Activated T-helper 1 cell treated with anti-CD3 and anti-CD28 coated beads, Interleukin-12 subunit alpha, Interleukin-12 subunit beta, Interleukin-2, Interleukin-4 antibody, amounts not matched to agents 30 ng/mL and 10 ng/mL and 1 ng/mL, durations not matched to agents 14 hours and 24 hours and 36 hours (primary cell): ENCODE measurements around the gene REEP3. TPM values are rescaled to one million over a fixed set of nuclear protein-coding genes. Genes with fewer than 3 reads are reported as not detected.
"Not testable (repeated sequence)": the region's sequence is repeated elsewhere in the genome, so short reads cannot be mapped to it uniquely, and the experiment has no call there.

ENCODE experiments used
- DNase-seq: peaks from one replicate; pipeline ENCODE4 v3.0.0; 2021; ENCODE audit warnings: low spot score
- H3K27ac Mint-ChIP-seq: one replicate; pipeline ENCODE4 v1.8.0; 2021; ENCODE audit warnings: mild to moderate bottlenecking, mixed read lengths
- H3K27me3 Mint-ChIP-seq: one replicate; pipeline ENCODE4 v1.8.0; 2022; ENCODE audit warnings: mild to moderate bottlenecking, moderate library complexity, mixed read lengths; ENCODE audit not compliant: insufficient read depth
- H3K36me3 Mint-ChIP-seq: one replicate; pipeline ENCODE4 v1.8.0; 2021; ENCODE audit warnings: low read depth, mixed read lengths
- H3K4me1 Mint-ChIP-seq: one replicate; pipeline ENCODE4 v1.8.0; 2021; ENCODE audit warnings: low read depth, mixed read lengths
- H3K4me3 Mint-ChIP-seq: one replicate; pipeline ENCODE4 v1.8.0; 2021; ENCODE audit warnings: mild to moderate bottlenecking, moderate library complexity, mixed read lengths
- H3K9me3 Mint-ChIP-seq: one replicate; pipeline ENCODE4 v1.8.0; 2021; ENCODE audit warnings: mixed read lengths
- intact Hi-C: fragments of 100-400 bp; cut with micrococcal nuclease; formaldehyde crosslinking; loops from one replicate; pipeline ENCODE4 v1.15.1; 2024
- total RNA-seq: library from RNA; stranded (reverse); gene quantifications from 2 replicates; pipeline ENCODE4 v1.2.3, GENCODE V29; 2022

REEP3 gene
- total RNA-seq, 1 donor from 2014 or later = 28.2 TPM

- H3K36me3 Mint-ChIP-seq = peaks cover 6% of the 10 kb centered on the region
- no peaks in the 10 kb centered on the region for H3K9me3 Mint-ChIP-seq
- intact Hi-C loops = no loop called here
- H3K4me1 Mint-ChIP-seq = peaks cover 5% of the 10 kb centered on the region
- no peaks in the 10 kb centered on the region for H3K27me3 Mint-ChIP-seq
- no peak overlapping the region for H3K4me3 Mint-ChIP-seq
- H3K27ac Mint-ChIP-seq = no peak overlapping the region
- no peak for DNase-seq
Observed at GRCh38 chr10:63496561-63496960, 24.6 kb upstream of the REEP3 start.

GRCh38 chr10:63497321-63497720 is 23.9 kb upstream of the REEP3 start:
- no peaks in the 10 kb centered on the region for H3K4me1 Mint-ChIP-seq
- H3K36me3 Mint-ChIP-seq = peaks cover 6% of the 10 kb centered on the region
- no peak overlapping the region for H3K4me3 Mint-ChIP-seq
- intact Hi-C loops = no loop called here
- H3K9me3 Mint-ChIP-seq = no peaks in the 10 kb centered on the region
- H3K27ac Mint-ChIP-seq = no peak overlapping the region
- no peak for DNase-seq
- H3K27me3 Mint-ChIP-seq = no peaks in the 10 kb centered on the region

GRCh38 chr10:63498665-63499064 is 22.5 kb upstream of the REEP3 start:
- Mint-ChIP-seq H3K9me3 (no peaks in the 10 kb centered on the region), H3K27me3 (no peaks in the 10 kb centered on the region), H3K4me1 (peaks cover 5% of the 10 kb centered on the region), H3K27ac (no peak overlapping the region), H3K36me3 (peaks cover 6% of the 10 kb centered on the region), H3K4me3 (no peak overlapping the region)
- DNase-seq = no peak
- intact Hi-C loops = no loop called here

GRCh38 chr10:63500551-63500950 is 20.6 kb upstream of the REEP3 start:
- H3K9me3 Mint-ChIP-seq, DNase-seq, H3K27ac Mint-ChIP-seq, H3K4me3 Mint-ChIP-seq, intact Hi-C loops, H3K36me3 Mint-ChIP-seq, H3K27me3 Mint-ChIP-seq: not testable (repeated sequence)
- peaks cover 13% of the 10 kb centered on the region for H3K4me1 Mint-ChIP-seq

- no peaks in the 10 kb centered on the region for H3K9me3 Mint-ChIP-seq
- no peak overlapping the region for H3K4me3 Mint-ChIP-seq
- H3K36me3 Mint-ChIP-seq = no peaks in the 10 kb centered on the region
- DNase-seq = no peak
- intact Hi-C loops = no loop called here
- peaks cover 13% of the 10 kb centered on the region for H3K4me1 Mint-ChIP-seq
- H3K27me3 Mint-ChIP-seq = no peaks in the 10 kb centered on the region
- no peak overlapping the region for H3K27ac Mint-ChIP-seq
Observed at GRCh38 chr10:63501954-63502353, 19.2 kb upstream of the REEP3 start.

GRCh38 chr10:63502832-63503231 is 18.4 kb upstream of the REEP3 start:
- DNase-seq = no peak
- intact Hi-C loops = no loop called here
- H3K27me3 Mint-ChIP-seq = no peaks in the 10 kb centered on the region
- no peaks in the 10 kb centered on the region for H3K9me3 Mint-ChIP-seq
- no peak overlapping the region for H3K27ac Mint-ChIP-seq
- no peaks in the 10 kb centered on the region for H3K36me3 Mint-ChIP-seq
- H3K4me1 Mint-ChIP-seq = peaks cover 13% of the 10 kb centered on the region
- H3K4me3 Mint-ChIP-seq = no peak overlapping the region

GRCh38 chr10:63503395-63503794 is 17.8 kb upstream of the REEP3 start:
- DNase-seq = no peak
- no peaks in the 10 kb centered on the region for H3K9me3 Mint-ChIP-seq
- no peak overlapping the region for H3K4me3 Mint-ChIP-seq
- H3K27me3 Mint-ChIP-seq = no peaks in the 10 kb centered on the region
- peaks cover 3% of the 10 kb centered on the region for H3K36me3 Mint-ChIP-seq
- no peak overlapping the region for H3K27ac Mint-ChIP-seq
- peaks cover 13% of the 10 kb centered on the region for H3K4me1 Mint-ChIP-seq
- intact Hi-C loops = no loop called here

GRCh38 chr10:63504145-63504881 is 16.9 kb upstream of the REEP3 start:
- Mint-ChIP-seq H3K4me1 (peaks cover 21% of the 10 kb centered on the region), H3K27ac (no peak overlapping the region), H3K9me3 (no peaks in the 10 kb centered on the region), H3K36me3 (peaks cover 3% of the 10 kb centered on the region), H3K4me3 (no peak overlapping the region), H3K27me3 (no peaks in the 10 kb centered on the region)
- no peak for DNase-seq
- intact Hi-C loops = no loop called here

GRCh38 chr10:63505562-63505961 is 15.6 kb upstream of the REEP3 start:
- intact Hi-C loops = no loop called here
- Mint-ChIP-seq H3K9me3 (no peaks in the 10 kb centered on the region), H3K27ac (no peak overlapping the region), H3K36me3 (peaks cover 3% of the 10 kb centered on the region), H3K4me3 (no peak overlapping the region), H3K27me3 (no peaks in the 10 kb centered on the region), H3K4me1 (peaks cover 23% of the 10 kb centered on the region)
- DNase-seq = no peak

- no peaks in the 10 kb centered on the region for H3K9me3 Mint-ChIP-seq
Observed at GRCh38 chr10:63506554-63506953, 14.6 kb upstream of the REEP3 start.

GRCh38 chr10:63515002-63515763 is 6.0 kb upstream of the REEP3 start:
- peaks cover 61% of the 10 kb centered on the region for H3K4me1 Mint-ChIP-seq
- peak overlapping the region; percentile 80 for H3K27ac Mint-ChIP-seq
- intact Hi-C loops = loop anchor here (5.0 kb wide), 1 partner anchor 97 kb away; no protein-coding TSS in a partner anchor
- no peak for DNase-seq
- H3K4me3 Mint-ChIP-seq = peak overlapping the region; percentile 24
- peaks cover 19% of the 10 kb centered on the region for H3K36me3 Mint-ChIP-seq
- H3K27me3 Mint-ChIP-seq = no peaks in the 10 kb centered on the region
- H3K9me3 Mint-ChIP-seq = no peaks in the 10 kb centered on the region

More at GRCh38 chr10:63506554-63506953, 14.6 kb upstream of the REEP3 start:
- intact Hi-C loops = no loop called here
- H3K27me3 Mint-ChIP-seq = no peaks in the 10 kb centered on the region
- peaks cover 7% of the 10 kb centered on the region for H3K36me3 Mint-ChIP-seq
- no peak overlapping the region for H3K4me3 Mint-ChIP-seq
- peaks cover 23% of the 10 kb centered on the region for H3K4me1 Mint-ChIP-seq
- DNase-seq = no peak
- H3K27ac Mint-ChIP-seq = no peak overlapping the region

GRCh38 chr10:63516207-63516606 is 5.0 kb upstream of the REEP3 start:
- Mint-ChIP-seq H3K27me3 (no peaks in the 10 kb centered on the region), H3K4me1 (peaks cover 64% of the 10 kb centered on the region), H3K4me3 (no peak overlapping the region), H3K9me3 (no peaks in the 10 kb centered on the region), H3K36me3 (peaks cover 15% of the 10 kb centered on the region), H3K27ac (no peak overlapping the region)
- intact Hi-C loops = loop anchor here (5.0 kb wide), 1 partner anchor 96 kb away; no protein-coding TSS in a partner anchor
- no peak for DNase-seq

- Mint-ChIP-seq H3K9me3 (no peaks in the 10 kb centered on the region), H3K4me1 (peaks cover 71% of the 10 kb centered on the region), H3K27me3 (no peaks in the 10 kb centered on the region), H3K36me3 (peaks cover 11% of the 10 kb centered on the region), H3K4me3 (peak overlapping the region; percentile 45), H3K27ac (peak overlapping the region; percentile 6)
- DNase-seq = no peak
- intact Hi-C loops = loop anchor here (5.0 kb wide), 1 partner anchor 94 kb away; no protein-coding TSS in a partner anchor
Observed at GRCh38 chr10:63518690-63519288, 2.4 kb upstream of the REEP3 start.
